Measurements from ENCODE around the gene PHPT1.
"Not testable (repeated sequence)": the region's sequence is repeated elsewhere in the genome, so short reads cannot be mapped to it uniquely, and the experiment has no call there.

Gene PHPT1

DNA sequence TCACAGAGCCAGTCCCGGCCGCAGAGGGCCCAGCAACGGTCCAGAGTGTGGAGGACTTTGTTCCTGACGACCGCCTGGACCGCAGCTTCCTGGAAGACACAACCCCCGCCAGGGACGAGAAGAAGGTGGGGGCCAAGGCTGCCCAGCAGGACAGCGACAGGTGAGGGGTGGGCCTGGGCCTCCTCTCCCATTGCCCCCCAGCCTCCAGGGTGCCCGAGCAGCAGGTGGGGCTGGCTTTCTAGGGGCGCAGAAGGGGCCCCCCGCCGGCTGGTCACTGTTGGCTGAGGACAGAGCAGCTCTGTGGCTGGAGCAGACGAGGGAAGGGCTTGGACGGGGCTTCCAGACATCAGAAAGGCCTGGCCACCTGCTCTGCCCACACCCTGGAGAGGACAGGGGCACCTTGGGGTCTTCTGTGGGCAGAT lies 11.3 kb upstream of the PHPT1 start:
- DNase-seq = not testable (repeated sequence)

DNA sequence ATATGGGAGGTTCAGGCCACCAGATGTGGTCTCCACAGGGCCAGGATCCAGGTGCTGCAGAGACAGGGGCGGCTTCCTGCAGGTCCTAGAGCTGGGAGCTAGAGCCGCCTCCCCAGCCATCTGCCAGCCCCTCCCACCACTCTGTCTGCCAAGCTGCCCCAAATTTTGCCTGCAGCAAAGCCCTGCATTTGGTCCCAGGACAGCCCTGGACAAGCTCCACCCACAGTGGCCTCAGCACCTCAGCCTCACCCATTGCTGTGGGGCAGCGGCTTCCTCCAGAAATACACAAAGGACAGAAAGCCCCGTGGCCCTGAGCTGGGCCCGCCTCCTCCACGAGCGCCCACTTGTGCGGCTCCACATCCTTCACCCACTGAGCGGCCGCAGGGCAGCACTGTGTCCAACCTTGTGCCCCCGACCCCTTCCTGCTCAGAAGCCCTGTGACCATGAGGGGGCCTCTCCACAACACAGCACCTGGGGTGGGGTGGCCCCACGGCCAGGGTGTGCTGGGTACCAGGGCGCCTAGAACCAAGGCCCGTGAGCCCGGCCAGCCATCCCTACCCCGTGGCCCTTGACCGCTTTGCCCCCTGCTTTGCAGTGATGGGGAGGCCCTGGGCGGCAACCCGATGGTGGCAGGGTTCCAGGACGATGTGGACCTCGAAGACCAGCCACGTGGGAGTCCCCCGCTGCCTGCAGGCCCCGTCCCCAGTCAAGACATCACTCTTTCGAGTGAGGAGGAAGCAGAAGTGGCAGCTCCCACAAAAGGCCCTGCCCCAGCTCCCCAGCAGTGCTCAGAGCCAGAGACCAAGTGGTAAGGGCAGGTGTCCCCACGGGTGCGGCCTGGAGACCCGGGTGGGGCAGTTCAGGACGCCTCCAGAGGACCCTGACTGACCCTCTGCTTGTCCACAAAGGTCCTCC lies 10.6 kb upstream of the PHPT1 start:
- no peak for DNase-seq

DNA sequence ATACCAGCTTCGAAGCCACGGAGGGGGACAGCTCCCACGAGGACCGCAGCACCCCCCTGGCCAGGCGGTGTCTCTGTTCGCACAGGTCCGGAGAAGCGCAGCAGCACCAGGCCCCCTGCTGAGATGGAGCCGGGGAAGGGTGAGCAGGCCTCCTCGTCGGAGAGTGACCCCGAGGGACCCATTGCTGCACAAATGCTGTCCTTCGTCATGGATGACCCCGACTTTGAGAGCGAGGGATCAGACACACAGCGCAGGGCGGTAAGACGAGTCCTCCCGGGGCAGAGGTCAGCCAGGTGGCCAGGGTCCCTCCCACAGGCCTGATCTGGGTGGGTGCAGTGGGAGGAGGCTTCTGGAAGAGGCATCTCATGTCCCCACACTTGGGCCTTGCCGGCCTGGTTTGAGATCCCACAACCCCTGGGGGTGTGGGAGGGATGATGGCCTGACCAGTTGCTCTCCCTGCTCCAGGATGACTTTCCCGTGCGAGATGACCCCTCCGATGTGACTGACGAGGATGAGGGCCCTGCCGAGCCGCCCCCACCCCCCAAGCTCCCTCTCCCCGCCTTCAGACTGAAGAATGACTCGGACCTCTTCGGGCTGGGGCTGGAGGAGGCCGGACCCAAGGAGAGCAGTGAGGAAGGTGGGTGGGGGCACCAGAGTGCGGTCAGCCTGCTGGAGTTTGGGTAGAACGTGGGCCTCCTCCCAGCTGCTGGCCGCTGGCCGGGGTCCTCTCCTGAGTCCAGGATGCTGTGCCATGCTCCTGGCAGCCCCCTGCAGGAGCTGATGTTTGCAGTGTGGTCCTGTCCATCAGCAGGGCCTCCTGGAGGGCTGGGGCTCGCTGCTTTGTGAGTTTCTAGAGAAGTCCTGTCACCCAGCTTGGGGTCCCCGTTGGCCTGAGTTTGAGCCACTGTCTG lies 9.7 kb upstream of the PHPT1 start:
- DNase-seq = no peak

DNA sequence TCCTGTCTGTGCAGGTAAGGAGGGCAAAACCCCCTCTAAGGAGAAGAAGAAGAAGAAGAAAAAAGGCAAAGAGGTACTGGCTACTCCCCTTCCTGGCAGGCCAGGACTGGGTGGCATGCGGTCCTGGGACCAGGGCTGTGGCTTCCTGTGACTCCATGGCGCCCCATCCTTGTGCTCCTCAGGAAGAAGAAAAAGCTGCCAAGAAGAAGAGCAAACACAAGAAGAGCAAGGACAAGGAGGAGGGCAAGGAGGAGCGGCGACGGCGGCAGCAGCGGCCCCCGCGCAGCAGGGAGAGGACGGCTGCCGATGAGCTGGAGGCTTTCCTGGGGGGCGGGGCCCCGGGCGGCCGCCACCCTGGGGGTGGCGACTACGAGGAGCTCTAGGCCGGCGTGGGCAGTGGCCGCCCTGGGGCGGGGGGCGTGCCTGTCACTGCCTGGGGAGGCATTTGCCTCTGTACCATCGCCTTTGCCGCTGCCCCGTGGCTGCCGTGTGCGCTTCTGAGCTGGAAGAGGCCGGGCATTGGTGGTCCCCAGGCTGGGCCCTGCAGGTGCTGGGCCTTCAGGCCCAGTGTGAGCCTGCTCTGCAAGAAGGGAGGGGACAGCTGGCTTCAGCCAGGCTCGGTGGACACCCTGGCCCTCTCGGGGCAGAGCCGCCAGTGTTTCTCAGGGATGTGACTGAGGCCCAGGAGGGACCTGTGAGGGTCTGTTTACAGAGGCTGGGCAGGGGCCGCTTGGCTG lies 8.9 kb upstream of the PHPT1 start:
- DNase-seq = no peak

DNA sequence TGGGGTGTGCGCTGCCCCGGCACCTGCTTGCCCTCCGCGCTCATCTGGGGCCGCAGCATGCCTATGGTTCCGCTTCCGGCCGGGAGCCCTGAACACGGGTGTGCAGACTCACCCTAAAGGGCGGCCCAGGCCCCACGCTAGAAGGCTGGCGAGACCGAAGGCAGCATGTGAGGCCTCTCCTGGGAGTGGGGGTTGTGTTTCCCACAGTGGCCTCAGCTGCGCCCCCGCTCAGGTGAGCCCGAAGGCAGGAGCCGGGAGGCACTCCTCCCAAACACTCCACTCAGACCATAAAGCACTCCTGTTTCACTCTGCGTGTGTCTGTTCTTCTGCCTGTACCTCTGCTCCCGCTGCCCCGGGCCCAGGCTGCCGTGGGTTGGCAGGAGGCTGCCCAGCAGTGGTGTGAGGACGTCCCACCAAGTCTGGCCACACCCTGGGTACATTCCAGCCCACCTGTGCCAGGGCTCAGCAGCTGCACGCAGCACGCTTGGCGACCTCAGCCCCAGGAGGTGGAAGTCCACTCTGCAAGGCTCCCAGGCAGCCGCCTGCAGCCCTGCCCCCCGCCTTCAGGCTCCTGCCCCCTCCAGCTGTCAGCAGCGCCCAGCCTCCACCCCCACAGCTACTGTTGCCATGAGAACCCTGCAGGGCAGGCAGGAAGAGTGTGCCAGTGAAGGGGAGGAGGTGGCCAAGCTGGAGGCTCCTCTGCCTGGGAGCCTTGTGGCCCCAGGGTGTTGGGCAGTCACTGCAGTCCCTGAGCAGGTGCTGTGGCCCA lies 8.1 kb upstream of the PHPT1 start:
- no peak for DNase-seq

DNA sequence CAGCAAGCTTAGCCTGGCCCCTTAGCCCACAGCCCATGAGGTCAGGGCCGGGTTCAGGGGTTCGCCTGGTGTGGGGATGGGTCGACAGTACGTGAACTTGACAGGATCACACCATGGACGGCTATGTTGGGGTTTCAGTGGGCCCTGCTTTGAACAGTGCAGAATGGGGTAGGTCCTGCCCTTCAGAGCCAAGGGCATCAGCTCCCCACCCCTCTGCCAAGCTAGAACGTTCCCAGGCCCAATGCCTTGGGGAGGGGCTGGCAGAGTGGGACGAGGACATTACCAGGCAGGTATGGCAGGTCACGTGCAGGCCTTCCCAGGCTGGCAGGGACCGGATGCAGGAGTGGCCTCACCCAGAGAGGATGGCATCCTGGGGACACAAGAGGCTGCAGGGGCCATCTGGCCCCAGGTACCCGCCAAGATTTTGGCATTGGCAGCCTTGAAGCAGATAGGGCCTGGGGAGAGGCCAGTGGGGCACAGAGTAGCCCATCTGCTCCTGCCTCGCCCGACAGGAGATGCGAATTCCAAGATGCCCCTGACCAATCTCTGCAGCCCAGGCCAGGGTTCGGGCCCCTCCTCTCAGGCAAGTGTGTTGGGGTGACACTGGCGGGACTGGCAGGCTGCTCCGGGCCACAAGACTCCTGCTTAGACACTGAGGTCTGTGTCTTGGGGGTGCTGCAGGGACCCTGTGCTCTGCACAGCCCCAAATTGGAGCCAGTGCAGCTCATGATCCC lies 7.4 kb upstream of the PHPT1 start:
- DNase-seq = not testable (repeated sequence)

DNA sequence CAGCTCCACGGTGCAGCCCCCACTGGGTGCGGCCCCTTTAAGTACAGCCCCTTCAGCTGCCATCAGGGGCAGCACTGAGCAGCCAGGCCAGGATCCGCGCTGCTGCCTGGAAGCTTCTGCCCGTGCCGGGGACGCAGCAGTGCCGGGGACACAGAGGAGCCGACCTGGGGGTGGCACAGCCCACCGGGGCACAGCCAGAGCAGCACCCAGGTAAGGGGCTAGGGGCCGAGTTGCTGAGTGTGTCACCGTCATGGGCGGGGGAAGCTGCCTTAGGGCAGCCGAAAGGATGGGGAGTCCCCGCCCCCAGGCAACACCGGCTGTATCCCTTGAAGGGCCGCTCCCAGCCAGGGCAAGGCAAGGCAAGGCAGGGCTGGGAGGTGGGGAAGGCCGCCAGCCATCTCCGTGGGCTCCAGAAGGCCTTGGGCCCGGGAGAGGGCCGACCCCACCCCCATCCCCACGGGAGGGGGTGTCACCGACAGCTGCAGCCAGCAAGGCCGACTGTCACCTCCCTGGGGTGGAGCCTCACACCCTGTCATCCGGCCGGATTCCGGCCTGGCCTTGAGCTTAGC lies 6.7 kb upstream of the PHPT1 start, which contains the start of gene AJM1:
AJM1 (plus strand) TSS at position 99 of the 569 bp plus-strand sequence. CDS start 1,937 bp downstream, outside the sequence.
- DNase-seq = peak; percentile 59 to 86

DNA sequence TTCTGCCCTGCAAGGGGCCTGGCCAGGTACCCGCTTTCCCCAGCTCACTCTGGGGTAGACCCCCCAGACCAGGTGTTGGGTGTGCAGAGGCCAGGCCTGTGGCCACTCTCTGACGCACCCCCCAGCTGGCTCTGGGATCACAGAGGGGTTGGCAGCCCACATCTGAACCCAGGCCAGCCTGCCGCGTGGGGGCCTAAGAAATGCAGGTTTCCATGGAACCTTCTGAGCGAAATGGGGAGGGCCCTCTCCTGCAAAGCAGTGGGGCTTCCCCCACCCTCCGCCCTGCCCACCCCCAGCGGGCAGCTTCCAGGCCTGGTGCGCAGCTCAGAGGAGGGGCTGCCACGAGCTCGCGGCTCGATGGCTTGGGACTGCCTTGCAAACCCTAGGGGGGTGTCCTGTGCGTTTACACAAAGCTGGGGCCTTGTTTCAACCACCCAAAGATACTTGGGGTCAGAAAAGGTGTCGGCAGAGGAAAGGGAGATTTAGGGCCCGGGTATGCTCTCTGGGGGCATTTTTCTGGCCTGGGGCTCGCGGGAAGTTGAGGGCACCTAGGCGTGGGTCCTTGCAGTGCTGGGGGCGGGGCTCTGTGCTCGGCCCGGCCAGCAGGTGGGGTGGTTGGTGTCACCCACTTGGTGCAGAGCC lies 5.9 kb upstream of the PHPT1 start:
- DNase-seq = not testable (repeated sequence)

DNA sequence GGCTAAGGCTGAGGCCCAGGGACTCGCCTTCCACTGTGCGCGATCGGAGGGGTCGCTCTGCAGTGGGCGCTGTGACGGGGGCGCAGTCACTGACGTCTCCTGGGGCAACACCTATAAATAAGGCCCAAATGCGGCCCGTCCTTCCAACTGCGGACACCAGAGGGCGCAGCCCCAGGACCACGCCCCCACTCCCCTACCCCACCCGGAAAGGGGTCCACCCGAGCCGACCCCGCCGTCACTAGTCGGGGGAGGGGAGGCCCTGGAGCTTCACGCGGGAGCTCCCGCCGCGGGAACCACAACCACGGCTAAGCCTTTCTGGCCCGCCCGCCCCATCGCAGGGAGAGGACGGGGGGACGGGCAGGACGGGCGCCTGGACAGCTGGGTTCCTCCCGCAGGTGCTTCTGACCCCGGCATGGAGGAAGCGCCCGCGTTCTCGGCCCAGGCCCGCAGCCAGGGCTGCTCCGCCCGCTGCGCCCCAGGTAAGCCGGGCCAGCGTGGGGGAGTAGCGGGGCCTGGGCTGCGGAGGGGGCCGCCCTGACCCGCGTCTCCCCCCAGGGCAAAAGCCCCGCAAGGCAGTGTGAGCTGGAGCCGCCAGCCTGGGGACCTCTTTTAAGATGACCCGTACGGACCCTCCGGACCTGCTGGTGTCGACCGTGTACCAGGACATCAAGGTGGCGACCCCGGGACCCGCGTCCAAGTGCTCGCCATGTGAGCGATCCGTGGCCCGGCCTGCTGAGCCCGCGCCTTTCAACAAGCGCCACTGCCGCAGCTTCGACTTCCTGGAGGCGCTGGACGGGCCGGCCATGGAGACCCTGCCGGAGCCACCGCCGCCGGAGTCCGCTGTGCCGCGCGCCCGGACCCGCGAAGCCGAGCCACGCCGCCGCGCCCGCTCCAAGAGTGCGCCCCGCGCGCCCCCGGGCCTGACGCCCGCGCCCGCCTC lies 5.1 kb upstream of the PHPT1 start:
- peak in 1 of 2 donors; percentile 8 for DNase-seq

DNA sequence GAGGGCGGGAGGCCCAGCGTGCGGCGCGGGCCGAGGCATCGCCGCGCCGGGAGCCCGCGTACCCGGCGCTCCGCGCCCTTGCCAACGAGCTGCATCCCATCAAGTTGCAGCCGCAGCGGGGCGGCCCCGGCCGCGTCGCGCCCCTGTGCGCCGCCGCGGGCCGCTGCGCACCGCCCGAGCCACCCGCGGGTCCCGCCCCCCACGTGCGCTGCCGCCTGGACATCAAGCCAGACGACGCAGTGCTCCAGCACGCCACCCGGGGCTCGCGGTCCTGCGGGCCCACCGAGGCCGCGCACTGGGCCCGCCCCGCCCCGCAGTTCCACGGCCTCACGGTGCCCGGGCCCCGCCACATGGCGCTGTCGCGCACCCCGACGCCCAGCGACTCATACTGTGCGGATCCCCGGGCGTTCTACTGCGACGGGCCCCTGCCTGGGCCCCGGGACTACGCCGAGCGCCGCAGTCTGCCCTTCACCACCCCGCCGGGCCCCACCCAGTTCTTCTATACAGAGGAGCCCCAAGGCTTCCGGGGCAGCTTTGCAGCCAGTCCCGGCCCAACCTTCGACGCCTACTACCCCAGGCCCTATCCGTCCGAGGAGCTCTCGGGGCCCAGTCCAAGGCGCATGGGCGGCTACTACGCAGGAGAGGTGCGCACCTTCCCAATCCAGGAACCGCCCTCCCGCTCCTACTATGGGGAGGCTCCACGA lies 4.3 kb upstream of the PHPT1 start:
- no peak for DNase-seq

DNA sequence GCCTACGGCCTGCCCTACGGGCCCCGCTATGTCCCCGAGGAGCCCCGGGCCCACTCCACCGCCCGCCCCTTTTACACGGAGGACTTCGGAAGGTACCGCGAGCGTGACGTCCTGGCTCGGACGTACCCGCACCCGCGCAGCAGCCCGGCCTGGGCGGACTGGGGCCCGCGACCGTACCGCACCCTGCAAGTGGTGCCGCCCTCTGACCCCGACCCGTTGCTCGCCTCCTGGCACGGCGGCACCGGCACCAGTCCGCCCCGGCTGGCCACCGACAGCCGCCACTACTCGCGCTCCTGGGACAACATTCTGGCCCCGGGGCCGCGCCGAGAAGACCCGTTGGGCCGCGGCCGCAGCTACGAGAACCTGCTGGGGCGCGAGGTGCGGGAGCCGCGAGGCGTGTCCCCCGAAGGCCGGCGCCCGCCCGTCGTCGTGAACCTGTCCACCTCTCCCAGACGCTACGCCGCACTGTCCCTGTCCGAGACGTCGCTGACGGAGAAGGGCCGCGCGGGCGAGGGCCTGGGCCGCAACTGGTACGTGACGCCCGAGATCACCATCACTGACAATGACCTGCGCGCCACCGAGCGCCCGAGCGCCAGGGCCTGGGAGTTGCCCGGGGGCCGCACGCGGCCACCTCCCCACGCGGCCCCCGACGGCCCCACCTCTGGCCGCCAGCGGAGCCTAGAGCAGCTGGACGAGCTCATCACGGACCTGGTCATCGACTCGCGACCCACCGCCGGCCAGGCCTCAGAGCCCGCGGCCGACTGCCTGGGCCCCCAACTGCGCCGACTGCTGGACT lies 3.5 kb upstream of the PHPT1 start:
- no peak for DNase-seq

DNA sequence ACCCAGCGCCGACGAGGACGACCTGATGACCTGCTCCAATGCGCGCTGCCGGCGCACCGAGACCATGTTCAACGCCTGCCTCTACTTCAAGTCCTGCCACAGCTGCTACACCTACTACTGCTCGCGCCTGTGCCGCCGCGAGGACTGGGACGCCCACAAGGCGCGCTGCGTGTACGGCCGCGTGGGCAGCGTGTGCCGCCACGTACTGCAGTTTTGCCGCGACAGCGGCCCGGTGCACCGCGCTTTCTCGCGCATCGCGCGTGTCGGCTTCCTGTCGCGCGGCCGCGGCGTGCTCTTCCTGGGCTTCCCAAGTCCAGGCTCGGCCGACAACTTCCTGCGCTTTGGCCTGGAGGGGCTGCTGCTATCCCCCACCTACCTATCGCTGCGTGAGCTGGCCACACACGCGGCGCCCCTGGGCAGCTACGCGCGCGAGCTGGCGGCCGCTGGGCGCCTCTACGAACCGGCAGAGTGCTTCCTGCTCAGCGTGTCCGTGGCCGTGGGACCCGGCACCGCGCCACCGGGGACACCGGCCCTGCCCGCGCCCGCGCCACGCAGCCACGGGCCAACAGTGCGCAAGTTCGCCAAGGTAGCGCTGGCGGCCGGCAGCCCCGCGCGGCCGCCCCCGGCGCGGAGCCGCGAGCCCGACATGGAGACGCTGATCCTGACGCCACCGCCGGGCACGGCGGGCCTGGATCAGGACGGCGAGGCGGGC lies 2.7 kb upstream of the PHPT1 start:
- DNase-seq = no peak

DNA sequence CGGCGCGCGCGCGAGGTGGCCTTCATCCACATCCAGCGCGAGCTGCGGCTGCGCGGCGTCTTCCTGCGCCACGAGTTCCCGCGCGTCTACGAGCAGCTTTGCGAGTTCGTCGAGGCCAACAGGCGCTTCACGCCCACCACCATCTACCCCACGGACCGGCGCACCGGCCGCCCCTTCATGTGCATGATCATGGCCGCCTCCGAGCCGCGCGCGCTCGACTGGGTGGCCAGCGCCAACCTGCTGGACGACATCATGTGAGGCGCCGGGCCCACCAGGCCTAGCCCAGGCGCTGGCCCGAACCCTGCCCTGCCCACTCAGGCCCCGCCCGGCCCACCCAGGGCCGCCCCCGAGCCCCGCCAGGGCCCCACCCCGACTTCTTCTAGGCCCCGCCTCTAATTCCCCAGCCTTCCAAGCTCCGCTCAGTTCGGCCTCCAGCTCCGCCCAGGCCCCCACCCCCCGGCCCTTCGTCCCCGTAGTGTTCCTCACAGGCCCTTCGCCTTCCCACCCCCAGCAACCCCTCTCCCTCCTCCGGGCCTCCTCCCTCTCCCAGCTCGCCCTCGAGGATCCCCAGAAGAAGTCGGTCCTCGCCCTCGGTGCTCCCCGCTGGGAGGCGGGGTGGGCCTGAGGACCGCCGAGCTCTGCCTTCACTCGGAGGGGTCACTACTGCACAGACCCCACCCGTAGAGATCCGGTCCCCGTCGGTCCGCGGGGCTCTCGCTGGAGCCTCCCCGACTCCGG lies 2.0 kb upstream of the PHPT1 start:
- no peak for DNase-seq

DNA sequence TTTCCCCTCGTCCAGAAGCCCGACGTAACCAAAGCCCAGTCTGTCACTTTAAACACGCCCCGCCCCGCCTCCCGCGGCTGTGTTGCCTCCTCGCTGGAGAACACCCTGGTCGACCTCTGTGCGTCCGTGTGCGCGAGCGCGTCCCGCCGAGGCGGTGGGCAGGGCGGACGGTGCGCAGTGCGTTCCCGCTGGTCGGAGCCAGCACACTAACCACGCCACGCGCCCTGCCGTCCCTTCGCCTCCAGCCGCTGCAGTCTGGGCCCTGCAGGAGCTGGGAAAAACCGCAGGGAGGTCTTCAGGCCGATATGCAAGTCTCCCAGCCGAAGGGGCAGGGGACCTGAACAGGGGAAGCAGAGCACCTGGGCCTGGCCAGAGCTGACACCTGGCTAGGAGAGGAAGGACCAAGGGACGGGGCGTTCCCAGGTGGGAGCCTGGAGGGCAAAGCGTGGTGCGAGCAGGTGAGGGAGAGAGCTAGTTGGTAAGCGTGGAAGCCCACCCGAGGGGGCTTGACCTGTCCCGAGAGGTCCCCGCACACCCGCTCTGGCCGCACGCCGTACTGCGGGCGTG lies 1.3 kb upstream of the PHPT1 start:
- DNase-seq = peak in 1 of 2 donors; percentile 42

DNA sequence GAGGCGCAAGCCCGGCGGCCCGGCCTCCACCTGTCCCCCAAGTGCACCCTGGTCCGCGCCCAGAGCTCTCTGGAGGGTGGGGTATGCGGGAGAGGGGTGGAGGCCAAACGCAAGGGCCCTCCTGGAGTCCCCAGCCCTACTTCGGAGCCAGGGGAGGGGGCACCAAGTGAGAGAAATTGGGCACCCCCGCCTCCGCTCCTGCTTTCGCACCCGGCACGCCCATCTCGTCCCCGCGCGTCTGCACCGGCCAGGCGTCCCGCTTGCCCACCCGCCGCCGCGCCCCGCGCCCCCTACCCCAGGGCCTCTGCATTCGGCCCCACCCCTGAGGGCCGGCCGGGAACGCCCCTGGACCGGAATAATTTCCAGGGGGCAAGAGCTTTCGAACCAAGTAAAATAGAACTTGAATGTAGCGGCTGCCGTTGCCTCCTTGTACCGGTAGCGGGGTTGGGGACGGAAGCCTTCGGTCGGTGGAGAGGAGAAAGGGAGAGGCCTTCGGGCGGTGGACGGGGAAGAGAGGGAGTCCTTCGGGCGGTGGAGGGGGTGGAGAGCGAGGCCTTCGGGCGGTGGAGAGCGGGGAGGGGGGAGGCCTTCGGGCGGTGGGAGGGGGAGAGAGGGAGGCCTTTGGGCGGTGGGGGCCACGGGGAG lies 694 bp upstream of the PHPT1 start:
- peak in 1 of 2 donors; percentile 66 for DNase-seq

All from bone marrow (tissue), 2 donors.